G401 (cell line): Measurements from ENCODE around the gene CCDC174. TPM values are rescaled to one million over a fixed set of nuclear protein-coding genes. Genes with fewer than 3 reads are reported as not detected.
A peak's percentile ranks its signal among the peaks of the same experiment; 100 is the strongest.

Experiments
- DNase-seq: peaks from one replicate; pipeline ENCODE4 v3.0.0-alpha.2; 2015; ENCODE audit warnings: low spot score
- in situ Hi-C: cut with HindIII; loops from 2 replicates; pipeline ENCODE4 v1.10.0; 2016; ENCODE audit warnings: low sequenced_read_pairs, mixed read lengths
- total RNA-seq: library from RNA; depleted of rRNA; stranded (reverse); fragments of >200 nt; shearing (Covaris generic); gene quantifications from 2 replicates; pipeline ENCODE4 v1.2.3, GENCODE V29; 2014

CCDC174 gene
- total RNA-seq, 1 experiment from 2014 or later, result 18.9 TPM

GRCh38 chr3:14623569-14624051 lies 28.0 kb upstream of the CCDC174 start:
- no peak for DNase-seq
- in situ Hi-C loops, result no loop called here

GRCh38 chr3:14624498-14624897 lies 27.1 kb upstream of the CCDC174 start:
- in situ Hi-C loops, result no loop called here
- no peak for DNase-seq

- in situ Hi-C loops, result no loop called here
- no peak for DNase-seq
These were observed 26.1 kb upstream of the CCDC174 start for GRCh38 chr3:14625443-14625842.

- DNase-seq, result no peak
- in situ Hi-C loops, result no loop called here
These were observed 23.7 kb upstream of the CCDC174 start for GRCh38 chr3:14627815-14628214.

- in situ Hi-C loops, result no loop called here
- DNase-seq, result no peak
These were observed 23.2 kb upstream of the CCDC174 start for GRCh38 chr3:14628406-14628805.

- no peak for DNase-seq
- in situ Hi-C loops, result no loop called here
These were observed 21.0 kb upstream of the CCDC174 start for GRCh38 chr3:14630404-14631100.

GRCh38 chr3:14631101-14631497 lies 20.5 kb upstream of the CCDC174 start:
- DNase-seq, result no peak
- in situ Hi-C loops, result no loop called here

- DNase-seq, result no peak
- in situ Hi-C loops, result no loop called here
These were observed 19.7 kb upstream of the CCDC174 start for GRCh38 chr3:14631687-14632441.

- in situ Hi-C loops, result no loop called here
- DNase-seq, result no peak
These were observed 19.1 kb upstream of the CCDC174 start for GRCh38 chr3:14632442-14632930.

GRCh38 chr3:14633417-14633816 lies 18.1 kb upstream of the CCDC174 start:
- no peak for DNase-seq
- in situ Hi-C loops, result no loop called here

- in situ Hi-C loops, result no loop called here
- DNase-seq, result peak; percentile 34
These were observed 17.6 kb upstream of the CCDC174 start for GRCh38 chr3:14633819-14634424.

- in situ Hi-C loops, result no loop called here
- no peak for DNase-seq
These were observed 16.7 kb upstream of the CCDC174 start for GRCh38 chr3:14634763-14635400.

GRCh38 chr3:14636496-14637087 lies 15.0 kb upstream of the CCDC174 start:
- no peak for DNase-seq
- in situ Hi-C loops, result no loop called here

GRCh38 chr3:14640157-14640562 lies 11.4 kb upstream of the CCDC174 start:
- no peak for DNase-seq

GRCh38 chr3:14640734-14641133 lies 10.8 kb upstream of the CCDC174 start:
- in situ Hi-C loops, result no loop called here
- no peak for DNase-seq

More at GRCh38 chr3:14640157-14640562, 11.4 kb upstream of the CCDC174 start:
- in situ Hi-C loops, result no loop called here

GRCh38 chr3:14641346-14641745 lies 10.2 kb upstream of the CCDC174 start:
- DNase-seq, result no peak
- in situ Hi-C loops, result no loop called here

GRCh38 chr3:14645453-14645852 lies 6.1 kb upstream of the CCDC174 start:
- no peak for DNase-seq
- in situ Hi-C loops, result no loop called here

- in situ Hi-C loops, result no loop called here
- DNase-seq, result no peak
These were observed 5.4 kb upstream of the CCDC174 start for GRCh38 chr3:14646131-14646573.
